ENCODE data around the gene TEX9.

- TF ChIP-seq CTCF (IDR thresholded peaks at IDR 0.05; ENCODE audit: poor library complexity) (no peak), EZH2phosphoT487 (IDR thresholded peaks at IDR 0.05; ENCODE audit: low read depth, severe bottlenecking, unreplicated experiment) (no peak), EZH2 (IDR thresholded peaks at IDR 0.05; ENCODE audit: borderline replicate concordance) (no peak)
Observed at GRCh38 chr15:56467616-56468015, 102.4 kb downstream of the TEX9 start.
